ENCODE data around the gene TOM1.

Gene TOM1

DNA sequence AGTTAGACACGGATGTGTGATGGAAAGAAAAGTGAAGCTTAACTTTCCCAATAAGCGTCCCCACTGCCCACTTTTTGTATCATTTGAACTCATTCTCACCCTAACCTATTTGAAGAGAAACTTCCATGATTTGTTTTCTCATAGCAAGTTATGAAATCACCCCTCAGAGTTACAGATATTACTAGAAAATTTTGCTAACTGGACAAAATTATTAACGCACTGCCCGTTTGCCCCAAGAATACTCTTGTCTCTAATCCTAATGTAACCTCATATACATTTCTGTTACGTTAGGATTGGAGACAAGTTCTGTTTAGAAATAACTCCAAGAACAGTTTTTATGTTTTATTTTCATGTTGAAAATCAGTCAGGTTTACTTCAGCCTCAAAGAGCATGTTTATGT, 25.5 kb downstream of the TOM1 start:
- no peak for DNase-seq

DNA sequence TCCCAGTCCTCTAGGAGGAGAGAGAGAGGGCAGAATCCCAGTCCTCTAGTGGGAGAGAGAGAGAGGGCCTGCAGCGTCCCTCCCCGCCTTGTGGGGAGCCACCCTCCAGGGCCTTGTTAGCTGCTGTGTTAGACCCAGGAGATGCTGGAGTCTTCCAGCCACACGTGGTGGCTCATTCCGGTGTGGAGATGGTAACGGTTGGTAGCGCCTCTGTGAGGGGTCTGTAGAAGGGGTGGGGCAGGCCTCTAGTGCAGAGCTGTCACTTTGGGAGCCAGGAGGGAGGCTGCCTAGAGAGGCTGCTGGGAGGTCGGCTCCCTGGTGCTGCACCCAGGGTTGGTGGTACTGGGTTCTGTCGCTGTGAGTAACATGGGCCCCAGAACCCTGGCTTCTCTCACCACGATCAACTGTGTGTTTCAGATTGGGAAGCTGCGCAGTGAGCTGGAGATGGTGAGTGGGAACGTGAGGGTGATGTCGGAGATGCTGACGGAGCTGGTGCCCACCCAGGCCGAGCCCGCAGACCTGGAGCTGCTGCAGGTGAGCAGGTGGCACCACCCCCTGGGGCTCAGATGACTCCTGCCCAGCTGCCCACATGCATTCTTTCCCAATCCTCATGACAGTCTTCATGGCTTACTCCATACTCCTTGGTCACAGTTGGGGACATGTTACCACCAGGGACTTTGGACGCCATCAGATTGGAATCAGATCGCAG, 27.3 kb downstream of the TOM1 start:
- DNase-seq = no peak

DNA sequence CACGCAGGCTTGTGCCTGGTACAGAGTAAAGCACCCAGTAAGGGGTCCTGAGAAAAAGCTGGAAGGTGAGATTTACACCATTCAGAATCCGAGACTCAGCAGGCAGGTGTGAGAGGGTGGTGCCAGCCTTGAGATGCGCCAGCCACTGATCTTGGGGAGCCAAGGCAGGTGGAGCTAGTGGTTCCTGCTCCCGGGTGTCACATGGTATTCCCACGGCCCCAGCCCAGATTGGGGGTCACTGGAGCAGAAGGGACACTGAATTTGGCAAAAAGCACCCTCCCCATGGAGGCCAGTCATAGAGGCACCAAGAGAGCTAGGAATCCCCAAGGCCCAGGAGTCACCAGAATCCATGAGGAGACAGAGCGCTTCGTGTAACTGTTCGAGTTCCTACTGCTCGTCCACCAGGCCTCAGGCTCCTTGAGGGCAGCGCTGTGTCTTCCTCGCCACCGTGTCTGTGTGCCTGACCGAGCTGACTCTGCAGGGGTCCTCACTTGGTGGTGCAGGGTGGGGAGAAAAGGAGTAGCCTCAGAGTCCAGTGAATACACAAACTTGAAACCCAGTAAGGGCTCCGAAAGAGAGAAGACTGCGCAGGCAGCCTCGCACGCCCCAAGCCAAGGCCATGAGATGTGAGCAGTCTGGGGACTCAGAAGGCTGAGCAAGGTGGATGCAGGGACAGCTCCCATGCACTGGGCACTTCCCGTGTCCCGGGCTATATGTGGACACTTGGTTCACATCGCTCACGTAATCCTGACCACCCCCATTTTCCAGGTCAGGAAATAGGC, 28.2 kb downstream of the TOM1 start:
- no peak for DNase-seq

DNA sequence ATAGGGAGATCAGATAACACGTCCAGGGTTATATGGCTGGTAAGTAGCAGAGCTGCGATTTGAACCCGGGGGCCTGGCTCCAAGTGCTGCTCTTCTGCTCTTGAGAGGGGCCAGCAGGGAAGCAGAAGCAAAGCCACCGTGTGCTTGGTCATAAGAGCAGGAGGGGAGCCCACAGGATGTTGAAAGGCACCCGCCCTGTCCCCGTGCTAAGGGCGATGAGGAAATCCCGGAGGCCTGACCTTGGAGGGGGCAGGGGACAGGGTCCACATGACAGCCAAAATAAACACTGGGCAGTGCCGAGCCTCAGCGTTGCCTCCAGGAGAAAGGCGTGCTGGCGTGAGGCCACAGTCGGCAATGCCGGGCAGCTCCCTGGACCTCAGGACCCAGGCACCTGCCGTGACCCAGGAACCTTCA, 28.8 kb downstream of the TOM1 start:
- DNase-seq = no peak

DNA sequence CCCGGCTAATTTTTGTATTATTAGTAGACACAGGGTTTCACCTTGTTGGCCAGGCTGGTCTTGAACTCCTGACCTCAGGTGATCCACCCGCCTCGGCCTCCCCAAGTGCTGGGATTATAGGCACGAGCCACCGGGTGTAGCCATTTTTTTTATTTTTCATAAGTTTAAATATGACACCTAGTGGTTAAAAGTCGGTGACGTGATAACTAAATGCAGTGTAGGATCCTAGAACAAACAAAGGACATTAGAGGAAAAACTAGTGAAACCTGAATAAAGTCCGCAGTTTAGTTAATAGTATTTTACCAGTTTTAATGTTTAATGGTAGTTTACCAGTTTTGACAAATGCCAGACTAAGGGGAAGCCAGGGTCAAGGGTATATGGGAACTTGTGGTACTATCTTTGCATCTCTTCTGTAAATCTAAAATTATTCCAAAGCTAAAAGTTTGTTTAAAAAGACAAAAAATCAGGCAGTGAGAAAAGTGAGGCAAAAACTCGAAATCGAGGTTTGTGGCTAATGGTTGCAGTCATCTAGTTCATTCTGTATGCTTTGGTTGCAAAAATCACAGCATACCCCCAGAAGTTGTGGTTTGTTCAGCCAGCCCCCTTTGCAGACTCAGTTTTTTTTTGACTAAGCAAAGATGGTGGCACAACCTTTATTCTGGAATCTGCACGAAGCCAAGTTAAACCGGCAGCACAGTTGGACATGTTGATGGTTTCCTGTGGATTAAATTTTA, 29.6 kb downstream of the TOM1 start:
- DNase-seq = no peak

- DNase-seq = no peak
Measured at GRCh38 chr22:35330258-35330861, 30.7 kb downstream of the TOM1 start.

- DNase-seq = no peak
Measured at GRCh38 chr22:35332278-35332677, 32.6 kb downstream of the TOM1 start.

- DNase-seq = no peak
Measured at GRCh38 chr22:35333220-35333619, 33.5 kb downstream of the TOM1 start.

- no peak for DNase-seq
Measured at GRCh38 chr22:35334004-35334403, 34.3 kb downstream of the TOM1 start.

DNA sequence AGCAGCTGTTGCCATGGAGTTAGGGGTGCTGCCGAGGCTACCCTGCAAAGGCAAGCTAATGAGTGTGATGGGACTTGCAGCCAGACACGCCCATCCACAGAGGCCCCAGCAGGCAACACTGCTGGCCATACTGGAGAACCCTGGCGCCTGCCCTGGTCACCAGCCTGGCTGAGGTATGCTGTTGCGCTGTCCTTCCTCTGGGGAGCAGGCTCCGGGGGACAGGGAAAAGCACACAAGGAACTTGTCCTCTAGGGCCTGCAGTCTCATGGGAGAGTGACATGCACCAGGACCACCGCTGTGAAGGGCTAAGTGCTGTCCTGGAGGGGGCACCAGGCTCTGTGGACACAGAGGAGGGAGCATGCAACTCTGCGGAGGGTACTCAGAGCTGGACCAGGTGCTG, 35.8 kb downstream of the TOM1 start:
- DNase-seq = no peak

GRCh38 chr22:35335936-35336781, 36.5 kb downstream of the TOM1 start:
- no peak for DNase-seq

DNA sequence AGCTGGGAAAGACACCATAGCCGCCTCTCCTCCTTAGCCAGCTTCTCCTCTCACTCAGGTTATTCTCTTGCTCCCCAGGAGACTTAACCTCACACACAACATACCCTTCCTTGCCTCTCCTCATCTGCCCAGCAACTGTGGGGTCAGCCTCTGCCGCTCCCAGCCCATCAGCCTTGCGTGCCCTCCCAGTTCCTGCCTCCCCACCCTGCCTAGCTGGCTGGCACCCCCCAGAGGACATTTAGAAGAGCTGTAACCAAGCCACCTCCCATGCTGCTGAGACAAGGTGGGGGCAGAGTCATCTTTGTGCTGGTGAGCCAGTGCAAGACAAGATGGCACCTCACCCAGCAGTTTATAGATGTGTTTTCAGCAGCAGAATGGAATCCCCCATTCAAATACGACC, 38.2 kb downstream of the TOM1 start:
- no peak for DNase-seq

- DNase-seq = no peak
Measured at GRCh38 chr22:35341090-35341874, 41.6 kb downstream of the TOM1 start.

- DNase-seq = no peak
Measured at GRCh38 chr22:35342390-35342789, 42.7 kb downstream of the TOM1 start.

DNA sequence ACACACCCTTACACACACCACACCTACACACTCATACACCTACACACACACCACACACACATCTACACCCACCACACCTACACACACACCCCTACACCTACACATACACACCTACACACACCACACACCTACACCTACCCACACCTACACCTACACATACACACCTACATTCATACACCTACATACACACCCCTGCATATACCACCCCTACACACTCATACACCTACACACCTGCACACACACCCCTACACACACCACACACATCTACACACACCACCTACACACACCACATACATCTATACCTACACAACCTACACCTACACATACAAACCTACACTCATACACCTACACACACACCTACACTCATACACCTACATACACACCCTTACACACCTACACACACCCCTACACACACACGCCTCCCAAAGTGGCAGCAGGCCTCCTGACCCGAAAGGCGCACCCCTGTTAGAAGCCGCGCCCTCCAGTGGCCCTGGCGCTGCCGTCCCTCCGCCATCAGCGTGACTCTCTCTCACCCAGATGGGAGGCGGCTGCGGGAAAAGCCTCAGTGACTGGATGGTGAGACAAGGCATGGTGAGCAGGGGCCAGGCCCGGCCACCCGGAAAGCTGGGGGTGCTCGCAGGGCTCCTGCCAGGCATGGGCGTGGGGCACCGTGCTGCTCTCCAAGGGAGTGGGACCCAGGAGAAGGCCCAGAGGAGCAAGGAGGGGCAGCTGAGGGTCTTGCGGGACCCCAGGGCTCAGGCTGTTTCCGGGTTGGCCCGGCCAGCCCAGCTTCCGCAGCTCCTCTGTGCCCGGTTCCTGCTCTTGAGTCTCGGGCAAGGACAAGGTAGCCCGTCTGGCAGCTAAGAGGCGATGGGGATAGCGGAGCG, 44.2 kb downstream of the TOM1 start:
- DNase-seq = no peak

- no peak for DNase-seq
Measured at GRCh38 chr22:35344956-35345690, 45.4 kb downstream of the TOM1 start.

DNA sequence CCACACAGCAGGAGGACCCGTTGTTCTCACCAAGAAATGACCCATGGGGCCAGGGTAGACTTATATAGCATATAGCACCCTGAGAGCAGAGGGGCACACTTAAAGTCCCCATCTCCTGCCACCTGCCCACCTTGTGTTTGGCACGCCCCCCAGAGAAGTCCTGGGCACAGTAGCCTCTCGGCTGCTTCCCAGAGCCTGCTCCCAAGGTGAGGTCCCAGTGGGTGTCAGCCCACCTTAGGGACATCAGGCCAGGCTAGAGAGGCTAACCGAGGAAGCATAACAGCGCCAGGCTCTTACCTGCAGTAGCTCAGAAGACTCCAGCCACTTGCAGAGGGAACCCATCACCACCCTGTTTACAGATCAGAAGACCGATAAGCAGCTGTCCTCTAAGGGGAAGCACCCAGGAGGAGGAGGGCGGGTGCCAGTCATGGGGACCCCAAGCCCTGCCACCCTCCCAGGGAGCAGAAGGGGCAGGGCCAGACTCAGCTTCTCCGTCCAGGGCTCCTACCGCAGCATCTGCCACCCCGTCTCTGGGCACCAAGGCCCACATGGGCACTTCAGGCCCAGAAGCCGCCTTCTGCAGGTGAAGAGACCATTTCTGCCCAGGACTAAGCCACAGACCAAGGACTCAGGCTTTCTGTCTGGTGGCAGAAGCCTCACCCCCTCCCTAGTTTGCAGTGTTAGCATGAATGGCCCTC, 46.3 kb downstream of the TOM1 start:
- no peak for DNase-seq

GRCh38 chr22:35346596-35347220, 47.0 kb downstream of the TOM1 start:
- no peak for DNase-seq

DNA sequence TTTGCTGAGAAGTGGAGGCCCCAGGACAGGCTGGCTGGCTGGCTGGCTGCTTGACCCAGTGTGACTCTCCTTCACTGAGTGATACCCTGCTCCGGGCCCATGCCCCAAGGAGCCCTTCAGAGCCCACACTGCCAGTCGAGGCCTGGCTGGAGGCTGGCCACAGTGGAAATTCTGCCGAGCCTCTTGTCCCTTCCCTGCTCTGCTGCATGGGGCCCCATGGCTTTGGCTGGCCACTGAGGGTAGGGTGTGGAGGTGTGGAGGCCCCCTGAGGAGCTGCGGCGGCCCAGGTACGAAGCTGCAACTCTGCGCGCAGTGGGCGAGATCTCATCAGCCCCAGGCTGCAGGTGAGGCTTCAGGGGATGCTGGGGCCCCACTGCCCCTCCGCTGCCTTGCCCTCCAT, 47.8 kb downstream of the TOM1 start:
- no peak for DNase-seq

Data from NCI-H1105 treated with DMSO at 0.1 percent for 48 hours (cell line).